Common myeloid progenitor, CD34-positive (primary cell): ENCODE data around the gene CCDC190.

Source experiments
- CTCF ChIA-PET: fragments of 350-600 bp; sonication (Branson Sonifier 250); formaldehyde crosslinking; loops from one replicate; lab custom pipeline; 2021; ENCODE audit warnings: antibody characterized with exemption; lab: Charles Lee
- POLR2A ChIA-PET: fragments of 350-600 bp; sonication (Branson Sonifier 250); formaldehyde crosslinking; loops from one replicate; lab custom pipeline; 2021; ENCODE audit warnings: antibody characterized with exemption; lab: Charles Lee
- DNase-seq, 3 donors: peaks; one replicate each; pipeline versions ENCODE4 v3.0.0 to v3.0.0-alpha.2; 2013
- H3K27ac ChIP-seq, 2 experiments: 1 replicate in 1 of 2; 2 replicates in 1 of 2; pipeline ENCODE4 v1.7.0; 2013; ENCODE audit warnings: inconsistent platforms in 2 of 2, low read length in 2 of 2, mild to moderate bottlenecking in 2 of 2, low read depth in 1 of 2, moderate library complexity in 1 of 2; ENCODE audit not compliant: severe bottlenecking in 2 of 2, insufficient read depth in 1 of 2, poor library complexity in 1 of 2
- H3K27me3 ChIP-seq, 5 experiments: replicated peaks in 2 of 5; 1 replicate in 3 of 5; 2 replicates in 2 of 5; pipeline versions ENCODE4 v1.6.1 to v1.7.0; 2013; ENCODE audit warnings: low read length in 4 of 5, mild to moderate bottlenecking in 2 of 5, moderate library complexity in 2 of 5, inconsistent platforms in 1 of 5; ENCODE audit not compliant: insufficient read depth in 5 of 5, control insufficient read depth in 4 of 5
- H3K36me3 ChIP-seq, 4 experiments: 1 replicate in 2 of 4; 2 replicates in 2 of 4; pipeline versions ENCODE4 v1.6.1 to v1.7.0; 2013; ENCODE audit warnings: low read length in 3 of 4, control low read depth in 1 of 4, mild to moderate bottlenecking in 1 of 4; ENCODE audit not compliant: control insufficient read depth in 4 of 4, insufficient read depth in 4 of 4
- H3K4me1 ChIP-seq, 4 experiments: 1 replicate in 3 of 4; 2 replicates in 1 of 4; pipeline versions ENCODE4 v1.6.1 to v1.7.1; 2013; ENCODE audit warnings: low read length in 3 of 4, mild to moderate bottlenecking in 3 of 4, control low read depth in 1 of 4, inconsistent platforms in 1 of 4, moderate library complexity in 1 of 4; ENCODE audit not compliant: control insufficient read depth in 4 of 4, insufficient read depth in 4 of 4; ENCODE audit errors: control extremely low read depth in 1 of 4
- H3K4me3 ChIP-seq, 7 experiments: 1 replicate in 4 of 7; 2 replicates in 3 of 7; pipeline versions ENCODE4 v1.5.1 to v1.7.0; 2013; ENCODE audit warnings: mild to moderate bottlenecking in 7 of 7, low read length in 6 of 7, moderate library complexity in 6 of 7, inconsistent platforms in 2 of 7, low read depth in 2 of 7, control low read depth in 1 of 7; ENCODE audit not compliant: insufficient read depth in 4 of 7, control insufficient read depth in 1 of 7; ENCODE audit errors: extremely low read depth in 1 of 7
- H3K9me3 ChIP-seq, 5 experiments: 1 replicate in 4 of 5; 2 replicates in 1 of 5; pipeline versions ENCODE4 v1.6.1 to v1.7.1; 2013; ENCODE audit warnings: low read length in 4 of 5, mild to moderate bottlenecking in 2 of 5, inconsistent platforms in 1 of 5, low read depth in 1 of 5, moderate library complexity in 1 of 5; ENCODE audit not compliant: control insufficient read depth in 4 of 5, insufficient read depth in 2 of 5; ENCODE audit errors: control extremely low read depth in 1 of 5
- WGBS: methylation state at CpG from one replicate; pipeline ENCODE4 v1.1.5; 2013; ENCODE audit not compliant: insufficient coverage; 5-methylcytosine and 5-hydroxymethylcytosine counted together

The CCDC190 gene

GRCh38 chr1:162851341-162851740, 9.6 kb downstream of the CCDC190 start:
- ChIA-PET POLR2A (no interaction called here), CTCF (interaction anchor here (1.4 kb wide), 1 partner anchor 18 kb away, joined by 3 read pairs; no protein-coding TSS in a partner anchor)
- H3K4me1 ChIP-seq, result no peaks in the 10 kb centered on the region
- H3K4me3 ChIP-seq, result no peak overlapping the region
- no peaks in the 10 kb centered on the region for H3K9me3 ChIP-seq
- no peaks in the 10 kb centered on the region for H3K27me3 ChIP-seq
- H3K27ac ChIP-seq, result no peak overlapping the region
- DNase-seq, result no peak
- H3K36me3 ChIP-seq, result no peaks in the 10 kb centered on the region
- WGBS, result no CpG with 5 or more reads among the region's 1 CpG

- ChIA-PET POLR2A (no interaction called here), CTCF (interaction anchor here (0.9 to 1.6 kb wide), 3 partner anchors 11 to 326 kb away, joined by 3 to 5 read pairs (median 3); partner anchors contain the start of gene CCDC190)
- H3K27ac ChIP-seq, result no peak overlapping the region
- DNase-seq, result peak in 1 of 3 donors; percentile 3
- 85% methylated on average over 2 of the region's 2 CpGs for WGBS
- no peak overlapping the region for H3K4me3 ChIP-seq
- H3K4me1 ChIP-seq, result no peaks in the 10 kb centered on the region
- H3K36me3 ChIP-seq, result no peaks in the 10 kb centered on the region
- peaks cover 0 to 4% (median 0%) of the 10 kb centered on the region in 5 experiments for H3K27me3 ChIP-seq
- H3K9me3 ChIP-seq, result no peaks in the 10 kb centered on the region
These were observed 11.3 kb downstream of the CCDC190 start for GRCh38 chr1:162849711-162850110.

- Histone ChIP-seq H3K9me3 (no peaks in the 10 kb centered on the region), H3K27ac (no peak overlapping the region), H3K4me3 (no peak overlapping the region), H3K4me1 (no peaks in the 10 kb centered on the region), H3K27me3 (peaks cover 0 to 6% (median 0%) of the 10 kb centered on the region in 5 experiments), H3K36me3 (no peaks in the 10 kb centered on the region)
- peak; percentile 72 to 85 (median 76) for DNase-seq
- POLR2A ChIA-PET, result no interaction called here
- WGBS, result no CpG with 5 or more reads among the region's 3 CpGs
- CTCF ChIA-PET, result interaction anchor here (0.7 to 3.4 kb wide), 8 partner anchors 12 to 710 kb away, joined by 3 to 14 read pairs (median 4); partner anchors contain the start of gene CCDC190
These were observed 13.0 kb downstream of the CCDC190 start for GRCh38 chr1:162847839-162848453.

- ChIA-PET CTCF (interaction anchor here (0.6 to 3.4 kb wide), 6 partner anchors 9 to 790 kb away, joined by 3 to 14 read pairs (median 3); no protein-coding TSS in a partner anchor), POLR2A (no interaction called here)
- H3K4me3 ChIP-seq, result no peak overlapping the region
- peaks cover 0 to 6% (median 0%) of the 10 kb centered on the region in 5 experiments for H3K27me3 ChIP-seq
- 96% methylated on average over 11 of the region's 16 CpGs for WGBS
- H3K9me3 ChIP-seq, result no peaks in the 10 kb centered on the region
- H3K36me3 ChIP-seq, result no peaks in the 10 kb centered on the region
- H3K27ac ChIP-seq, result no peak overlapping the region
- no peaks in the 10 kb centered on the region for H3K4me1 ChIP-seq
- no peak for DNase-seq
These were observed 14.4 kb downstream of the CCDC190 start for GRCh38 chr1:162846256-162847212.

GRCh38 chr1:162844153-162844552, 16.8 kb downstream of the CCDC190 start:
- DNase-seq, result no peak
- Histone ChIP-seq H3K9me3 (peaks cover 0 to 3% (median under 1%) of the 10 kb centered on the region in 5 experiments), H3K27ac (no peak overlapping the region), H3K36me3 (no peaks in the 10 kb centered on the region), H3K27me3 (peaks cover 0 to 8% (median 0%) of the 10 kb centered on the region in 5 experiments), H3K4me3 (no peak overlapping the region), H3K4me1 (no peaks in the 10 kb centered on the region)
- WGBS, result 100% methylated on average over 1 of the region's 1 CpG
- ChIA-PET POLR2A (no interaction called here), CTCF (no interaction called here)

- Histone ChIP-seq H3K27me3 (peaks cover 0 to 4% (median 0%) of the 10 kb centered on the region in 5 experiments), H3K4me3 (no peak overlapping the region), H3K36me3 (no peaks in the 10 kb centered on the region), H3K9me3 (peaks cover 0 to 14% (median 6%) of the 10 kb centered on the region in 5 experiments), H3K4me1 (no peaks in the 10 kb centered on the region), H3K27ac (no peak overlapping the region)
- no peak for DNase-seq
- CTCF ChIA-PET, result no interaction called here
- POLR2A ChIA-PET, result no interaction called here
These were observed 20.6 kb downstream of the CCDC190 start for GRCh38 chr1:162840250-162840839.
